NCI-H748 (cell line): ENCODE results near the gene TMEM89.

Experiments used
- DNase-seq: peaks from one replicate; lab custom pipeline; 2025; ENCODE audit not compliant: unreplicated experiment; lab: John Stamatoyannopoulos, UW

The TMEM89 gene

DNA sequence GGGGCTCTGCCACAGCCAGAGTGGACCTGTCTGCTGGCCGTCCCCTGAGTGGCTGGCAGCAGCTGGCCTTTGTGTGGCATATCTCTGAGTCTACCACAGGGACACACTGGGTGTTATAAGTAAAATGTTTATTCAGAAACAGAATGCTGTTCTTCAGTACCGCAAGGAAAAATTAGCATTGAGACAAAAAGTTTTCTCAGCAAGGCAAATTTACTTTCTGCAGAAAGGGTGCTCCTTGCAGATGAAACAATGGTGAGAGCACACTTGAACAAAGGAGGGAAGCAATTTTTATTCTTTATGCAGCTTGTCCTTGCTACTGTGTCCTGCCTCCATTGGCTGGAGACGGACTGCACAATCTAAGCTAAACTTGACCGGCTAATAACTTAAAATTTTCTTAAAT is 4.0 kb downstream of the TMEM89 start:
- no peak for DNase-seq

DNA sequence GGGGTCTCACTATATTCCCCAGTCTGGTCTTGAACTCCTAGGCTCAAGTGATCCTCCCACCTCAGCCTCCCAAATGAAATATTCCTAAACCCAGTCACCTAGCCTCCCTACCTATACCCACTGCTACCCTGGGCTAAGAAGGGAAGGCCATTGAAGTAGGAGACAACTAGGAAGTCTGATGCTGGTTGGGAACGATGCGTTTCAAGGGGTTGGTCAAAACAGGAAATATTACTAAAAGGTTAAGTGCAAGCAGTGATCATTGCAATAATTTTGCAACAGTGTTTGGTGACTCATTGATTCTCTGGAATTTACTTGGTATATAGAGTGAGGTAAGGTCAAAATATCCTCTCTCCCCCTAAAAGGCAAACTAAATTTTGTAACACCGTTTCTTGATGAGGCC is 7.5 kb downstream of the TMEM89 start:
- DNase-seq: no peak

DNA sequence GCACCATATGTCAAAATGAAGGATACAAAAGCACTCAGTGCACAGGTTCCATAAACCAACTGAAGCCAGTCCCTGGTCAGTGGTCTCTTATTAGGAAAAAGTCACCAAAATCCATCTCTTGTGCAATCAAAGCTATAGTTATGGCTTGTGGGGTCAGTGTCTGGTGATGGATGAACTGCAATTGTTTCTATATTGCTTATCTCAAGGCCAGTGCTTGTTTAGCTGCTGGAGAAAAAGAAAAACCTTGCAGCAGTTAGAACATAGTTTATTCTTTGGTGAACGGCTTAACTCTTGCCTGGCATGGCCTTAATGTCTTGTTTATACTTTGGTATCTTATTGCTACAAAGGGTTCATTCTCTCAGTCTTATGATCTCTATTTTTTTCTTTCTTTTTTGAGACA is 9.3 kb downstream of the TMEM89 start:
- DNase-seq: no peak

DNA sequence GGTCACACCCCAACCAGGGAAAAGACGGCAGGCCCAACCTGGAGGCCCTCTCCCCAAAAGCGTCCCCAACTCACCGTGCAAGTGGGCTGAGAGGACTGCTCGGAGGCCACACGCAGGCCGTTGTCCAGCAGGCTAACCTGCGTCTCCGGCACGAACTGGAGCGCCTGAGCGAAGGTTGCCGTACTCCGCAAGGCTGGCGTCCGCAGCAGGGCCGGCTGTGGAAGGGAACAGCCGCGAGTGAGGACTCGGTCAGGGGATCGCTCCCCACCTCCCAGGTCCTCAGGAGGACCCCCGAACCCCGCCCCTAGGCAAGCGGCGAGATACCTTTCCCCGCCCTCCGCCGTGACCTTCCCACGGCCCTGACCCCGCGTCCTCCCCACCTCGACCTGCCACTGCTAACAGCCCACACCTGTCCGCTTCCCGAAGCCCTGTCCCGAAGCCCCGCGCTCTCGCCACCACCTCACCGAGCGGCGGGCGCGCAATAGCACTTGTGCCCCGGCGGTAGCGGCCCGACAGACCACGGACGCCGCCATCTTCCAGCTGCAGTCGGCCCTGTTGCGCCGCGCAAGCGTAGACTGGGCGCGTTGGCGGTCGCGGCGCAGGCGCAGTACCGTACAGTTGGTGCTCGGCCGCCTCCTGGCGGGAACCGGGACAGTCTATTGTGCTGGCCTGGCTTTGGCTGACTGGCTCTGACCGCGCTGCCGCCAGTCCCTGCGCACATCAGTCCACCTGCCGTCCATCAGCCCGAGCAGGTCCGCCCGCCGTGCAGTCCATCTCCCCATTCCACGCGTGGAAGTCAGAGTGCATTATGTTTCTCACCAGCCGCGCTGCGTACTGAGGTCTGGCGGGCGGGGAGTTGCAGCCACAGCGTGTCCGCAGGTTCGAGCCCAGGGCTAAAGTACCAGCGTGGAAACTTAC is 12.2 kb downstream of the TMEM89 start, which contains the start of gene UQCRC1:
TSS of gene UQCRC1 (minus strand) at position 559 of the 918 bp plus-strand sequence. CDS start at position 533, 26 bp downstream.
- peak; percentile 89 for DNase-seq

DNA sequence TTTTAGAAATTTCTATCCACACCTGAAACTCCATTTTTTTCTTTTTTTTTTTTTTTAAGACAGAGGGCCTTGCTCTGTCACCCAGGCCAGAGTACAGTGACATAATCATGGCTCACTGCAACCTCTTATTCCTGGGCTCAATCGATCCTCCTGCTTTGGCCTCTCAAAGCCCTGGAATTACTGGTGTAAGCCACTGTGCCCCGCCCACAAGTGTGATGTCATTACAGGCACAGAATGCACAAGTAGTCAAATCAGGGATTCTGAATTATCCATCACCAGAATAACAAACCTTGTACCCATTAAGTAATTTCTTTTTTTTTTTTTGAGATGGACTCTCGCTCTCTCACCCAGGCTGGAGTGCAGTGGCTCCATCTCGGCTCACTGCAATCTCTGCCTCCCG is 14.1 kb downstream of the TMEM89 start:
- DNase-seq: no peak

DNA sequence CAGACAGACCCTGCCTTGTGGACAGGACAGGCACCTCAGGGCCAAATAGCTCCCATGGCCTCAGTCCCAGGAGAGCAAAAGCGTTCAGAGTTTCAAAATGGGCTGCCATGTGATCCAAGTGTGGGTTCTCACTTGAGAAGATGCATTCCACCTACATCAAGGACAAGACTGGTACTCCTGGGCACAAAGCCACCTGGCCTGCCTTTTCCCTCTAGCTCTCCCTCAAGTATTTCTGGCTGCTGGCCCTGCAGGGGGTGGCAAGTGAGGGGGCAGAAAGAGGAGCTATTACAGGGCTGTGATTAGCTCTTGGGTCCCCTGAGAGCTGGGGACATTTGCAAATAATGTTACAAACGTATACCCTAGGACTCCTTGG is 20.0 kb downstream of the TMEM89 start:
- no peak for DNase-seq

DNA sequence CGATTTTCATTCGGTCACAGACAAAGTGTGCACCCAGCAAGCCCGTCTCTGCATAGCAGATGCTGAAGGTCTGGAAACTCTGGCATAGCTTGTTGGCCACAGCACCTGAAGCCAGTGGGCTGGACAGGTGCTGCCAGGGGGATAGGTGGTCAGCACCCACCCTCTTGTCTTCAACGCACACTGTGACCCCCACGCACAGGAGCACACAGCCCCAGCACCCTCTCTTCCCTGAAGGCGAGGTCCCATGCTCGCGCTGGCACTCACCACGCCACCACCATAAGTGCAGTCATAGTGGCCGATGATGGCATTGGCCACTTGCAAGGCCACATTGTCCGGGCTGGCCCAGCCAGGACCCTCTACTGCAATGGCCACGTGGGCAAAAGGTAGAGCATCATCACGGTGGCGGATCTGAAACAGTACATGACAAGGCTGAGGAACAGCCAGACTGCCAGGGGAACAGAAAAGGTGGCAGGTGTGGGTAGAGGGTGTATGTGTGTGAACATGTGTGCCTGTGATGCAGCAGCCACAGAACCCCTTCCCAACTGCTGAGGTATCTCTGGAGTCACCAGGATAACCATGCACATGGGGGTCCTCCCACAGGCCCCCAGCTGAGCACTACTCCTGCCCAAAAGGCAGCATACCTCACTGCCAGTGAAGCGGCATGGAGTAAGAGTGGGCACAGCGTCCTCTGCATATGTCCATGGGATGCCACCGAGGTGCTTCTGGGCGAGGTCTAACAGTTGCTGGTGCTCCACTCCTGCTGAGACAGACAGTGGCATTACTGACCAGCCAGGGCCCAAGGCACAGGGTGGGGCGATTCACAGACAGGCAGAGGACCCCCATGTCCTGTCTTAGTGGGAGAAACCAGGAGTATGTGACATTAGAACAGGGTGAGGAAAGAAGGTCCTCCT is 20.6 kb downstream of the TMEM89 start:
- no peak for DNase-seq

DNA sequence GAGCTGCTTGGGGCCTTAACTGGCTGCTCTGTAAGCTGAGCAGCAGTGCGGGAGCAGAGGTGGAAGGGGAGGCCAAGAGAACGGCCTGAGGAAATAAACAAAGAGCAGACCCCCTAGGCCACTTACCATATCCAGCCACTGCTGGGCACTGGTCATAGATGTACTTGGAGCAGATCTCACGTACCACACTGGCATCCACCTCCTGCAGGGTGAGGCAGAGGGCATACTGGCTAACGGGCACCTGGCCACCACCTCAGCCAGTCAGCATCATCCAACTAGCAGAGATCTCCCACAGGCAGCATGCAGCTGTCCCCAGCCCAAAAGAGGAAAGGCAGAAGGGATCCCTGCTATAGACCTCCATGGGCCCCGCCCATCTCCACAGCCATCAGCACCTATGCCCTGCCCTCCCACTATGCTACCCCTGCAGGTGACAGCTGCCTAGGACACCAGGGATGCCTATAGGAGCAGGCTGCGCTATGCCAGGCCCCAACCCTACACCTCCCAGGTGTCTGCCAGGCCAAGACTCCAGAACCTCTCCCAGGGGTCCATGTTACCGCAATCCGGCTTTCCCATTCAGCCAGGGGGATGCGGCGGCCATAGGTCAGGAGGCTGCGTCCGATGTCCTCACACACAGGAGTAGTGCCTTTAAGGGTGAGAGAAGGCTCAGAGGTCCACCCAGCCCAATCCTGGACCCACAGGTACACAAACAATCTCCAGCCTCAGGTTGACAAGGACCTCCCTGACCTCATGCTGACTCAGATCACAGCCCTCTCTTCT is 21.9 kb downstream of the TMEM89 start:
- DNase-seq: no peak

DNA sequence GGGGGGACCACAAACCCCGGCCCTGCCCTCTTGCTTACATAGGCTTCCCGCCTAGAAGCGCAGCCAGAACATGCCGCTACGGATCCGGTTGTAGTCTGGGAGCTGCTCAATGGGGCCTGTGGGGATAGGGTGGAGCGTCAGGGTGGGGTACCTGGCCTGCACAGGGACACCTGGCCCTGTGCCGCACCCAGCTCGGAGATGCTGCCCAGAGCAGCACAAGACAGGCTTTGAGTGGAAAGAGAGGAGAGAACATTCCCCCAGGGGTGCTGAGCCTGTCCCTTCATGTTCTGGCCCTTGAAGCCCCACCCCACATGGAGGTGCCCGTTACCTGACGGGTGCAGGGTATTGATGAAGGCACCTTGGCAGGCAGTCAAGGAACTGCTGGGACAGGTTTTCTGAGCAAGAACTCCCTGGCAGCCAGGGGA is 22.5 kb downstream of the TMEM89 start:
- no peak for DNase-seq

DNA sequence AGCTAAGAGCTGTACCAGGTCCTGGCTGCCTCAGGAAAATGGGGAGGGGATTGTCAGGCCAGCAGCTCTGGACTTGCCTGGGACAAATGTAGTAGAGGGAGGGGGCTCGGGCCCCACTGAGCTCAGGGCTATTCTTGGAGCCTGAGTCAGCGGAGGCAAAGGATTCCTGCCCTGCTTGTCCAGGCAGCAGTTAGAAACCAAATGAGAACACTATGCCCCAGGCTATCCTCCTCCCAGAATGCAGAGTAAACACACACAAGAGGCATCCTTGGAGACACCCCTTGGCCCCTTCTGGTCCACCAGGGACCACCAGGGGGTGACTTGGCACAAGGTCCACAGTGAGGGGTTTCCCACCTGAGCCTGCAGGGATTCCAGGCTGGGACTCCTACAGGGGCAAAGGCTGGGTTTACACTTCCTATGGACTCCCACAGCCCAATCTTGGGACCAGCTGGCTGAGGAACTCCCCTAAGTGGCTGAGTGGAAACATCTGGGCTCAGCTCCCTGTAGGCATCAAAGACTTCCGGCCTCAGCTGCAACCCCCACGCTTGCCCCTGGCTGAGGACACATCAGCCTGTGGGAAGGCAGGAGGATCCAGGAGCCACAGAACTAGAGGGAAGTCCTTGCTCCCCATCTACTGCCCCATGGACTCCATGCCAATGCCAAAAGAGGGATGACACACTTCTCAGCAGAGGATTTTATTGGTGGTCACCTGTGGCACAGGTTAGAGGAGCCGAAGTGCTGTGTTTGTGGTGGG is 23.1 kb downstream of the TMEM89 start:
- no peak for DNase-seq

DNA sequence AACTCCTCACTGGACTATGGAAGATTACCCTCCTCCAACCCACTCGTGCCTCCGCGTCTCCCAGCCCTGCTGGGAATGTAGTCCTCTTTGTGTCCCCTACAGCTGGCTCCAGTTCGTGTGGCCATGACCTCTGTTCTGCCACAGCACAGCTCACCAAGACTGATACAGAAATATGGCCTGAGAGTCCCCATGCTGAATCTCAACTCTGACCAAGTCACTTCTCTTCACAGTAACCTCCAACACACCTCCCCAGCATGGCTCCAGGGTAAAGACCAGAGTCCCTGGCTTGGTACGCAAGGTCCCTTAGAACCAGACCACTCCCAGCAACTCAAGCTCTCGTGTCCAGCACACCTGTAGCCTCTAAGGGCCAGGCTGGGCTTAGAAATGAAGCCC is 24.2 kb downstream of the TMEM89 start:
- no peak for DNase-seq

DNA sequence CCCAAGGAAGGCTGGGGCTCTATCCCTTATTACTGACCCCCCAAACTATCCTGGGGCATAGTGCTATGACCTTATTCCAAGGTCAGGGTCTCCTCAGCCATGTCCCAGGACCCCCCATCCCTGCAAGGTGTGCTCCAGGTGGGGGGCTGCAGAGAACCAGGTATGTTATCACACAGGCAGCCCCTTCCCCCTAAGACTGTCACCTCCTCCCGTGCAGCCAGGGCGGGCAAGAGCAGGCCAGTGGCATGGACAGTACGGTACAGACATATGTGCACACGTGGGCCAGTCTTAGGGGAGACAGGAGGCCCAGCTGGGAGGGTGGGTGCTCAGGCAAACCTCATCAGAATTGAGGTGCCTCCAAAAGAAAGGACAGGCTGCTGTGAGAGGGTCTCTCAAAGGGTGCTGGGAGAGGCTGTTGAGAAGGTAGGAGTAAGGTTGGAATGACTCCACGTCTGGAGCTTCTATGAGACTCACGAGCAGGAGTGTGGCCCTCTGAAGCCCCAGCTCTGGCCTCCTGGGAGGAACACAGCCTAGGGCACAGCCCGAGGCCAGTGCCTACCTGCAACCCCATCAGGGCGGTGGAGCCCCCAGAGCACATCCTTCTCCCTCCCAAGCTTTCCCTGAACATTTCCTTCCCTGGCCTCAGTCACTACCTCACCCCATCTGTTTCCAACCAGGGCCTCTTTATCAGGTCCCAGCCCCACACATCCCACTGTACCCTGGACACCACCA is 24.7 kb downstream of the TMEM89 start:
- no peak for DNase-seq

DNA sequence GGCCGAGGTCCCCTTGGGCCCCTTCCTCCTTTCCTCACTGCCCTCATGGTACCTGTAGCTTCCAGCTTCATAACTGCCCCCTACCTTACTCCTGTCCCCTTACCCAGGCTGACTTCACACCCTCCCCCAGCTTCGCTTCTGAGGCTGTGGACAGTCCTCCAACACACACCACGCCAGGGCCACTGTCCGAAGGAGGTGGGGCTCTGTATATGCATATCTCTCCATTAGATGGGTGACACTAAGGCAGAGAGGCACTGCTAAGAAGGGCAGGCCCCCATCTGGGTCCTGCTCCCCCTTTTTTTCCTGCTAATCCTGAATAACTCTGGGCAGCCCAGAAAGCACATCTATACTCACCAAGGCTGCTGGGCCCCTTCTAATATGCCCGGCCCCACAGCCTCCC is 25.4 kb downstream of the TMEM89 start:
- DNase-seq: no peak

DNA sequence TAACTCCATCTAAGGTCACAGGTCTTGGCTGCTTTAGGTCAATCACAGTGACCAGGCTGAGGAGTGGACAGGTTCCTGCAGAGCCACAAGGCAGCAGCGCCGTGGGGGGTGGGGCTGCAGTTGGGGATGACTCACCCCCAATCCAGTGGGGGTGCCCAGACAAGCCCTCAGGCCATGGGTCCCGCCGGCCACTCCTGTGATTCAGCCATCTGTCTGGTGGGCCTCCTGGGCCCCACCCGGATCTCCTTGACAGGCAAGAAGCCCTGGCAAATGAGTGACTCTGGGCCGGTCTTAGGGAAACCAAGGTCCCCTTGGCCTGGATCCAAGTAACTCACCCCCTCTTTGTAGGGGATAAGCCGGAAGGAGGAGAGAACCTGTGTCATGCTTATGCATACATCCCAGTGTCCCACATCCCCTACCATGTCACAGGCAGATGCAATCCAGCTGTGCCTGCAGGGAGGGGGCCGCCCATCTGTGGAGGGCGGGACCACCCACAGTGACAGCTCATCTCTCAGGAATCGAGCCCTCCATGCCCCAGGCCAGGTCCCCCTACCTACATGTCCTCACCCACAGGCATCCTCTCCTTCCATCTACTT is 25.9 kb downstream of the TMEM89 start:
- DNase-seq: no peak

DNA sequence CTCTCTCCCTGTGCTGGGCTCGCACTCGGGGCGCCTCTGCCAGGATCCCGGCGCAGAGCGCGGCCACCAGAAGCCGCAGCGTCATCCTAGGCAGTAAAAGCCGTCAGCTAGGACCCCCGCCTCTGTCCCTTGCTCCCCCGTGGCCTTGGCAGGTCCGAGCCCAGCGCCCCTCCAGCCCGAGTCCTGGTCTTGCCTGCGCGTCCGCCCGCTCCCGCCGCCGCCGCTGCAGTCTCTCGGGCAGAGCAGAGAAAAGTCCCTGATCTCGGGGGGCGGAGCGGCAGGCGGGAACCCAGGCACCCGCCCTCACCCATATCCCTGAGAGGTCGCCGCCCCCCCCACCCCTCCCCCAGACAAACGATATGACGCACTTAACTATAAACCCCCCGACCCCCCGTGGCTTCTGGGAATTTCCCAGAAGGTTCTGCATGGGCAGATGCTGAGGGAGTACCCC is 26.5 kb downstream of the TMEM89 start, which contains the start of gene COL7A1:
TSS of gene COL7A1 (minus strand) at position 255 of the 451 bp plus-strand sequence. CDS start at position 85, 170 bp downstream.
- DNase-seq: peak; percentile 9

DNA sequence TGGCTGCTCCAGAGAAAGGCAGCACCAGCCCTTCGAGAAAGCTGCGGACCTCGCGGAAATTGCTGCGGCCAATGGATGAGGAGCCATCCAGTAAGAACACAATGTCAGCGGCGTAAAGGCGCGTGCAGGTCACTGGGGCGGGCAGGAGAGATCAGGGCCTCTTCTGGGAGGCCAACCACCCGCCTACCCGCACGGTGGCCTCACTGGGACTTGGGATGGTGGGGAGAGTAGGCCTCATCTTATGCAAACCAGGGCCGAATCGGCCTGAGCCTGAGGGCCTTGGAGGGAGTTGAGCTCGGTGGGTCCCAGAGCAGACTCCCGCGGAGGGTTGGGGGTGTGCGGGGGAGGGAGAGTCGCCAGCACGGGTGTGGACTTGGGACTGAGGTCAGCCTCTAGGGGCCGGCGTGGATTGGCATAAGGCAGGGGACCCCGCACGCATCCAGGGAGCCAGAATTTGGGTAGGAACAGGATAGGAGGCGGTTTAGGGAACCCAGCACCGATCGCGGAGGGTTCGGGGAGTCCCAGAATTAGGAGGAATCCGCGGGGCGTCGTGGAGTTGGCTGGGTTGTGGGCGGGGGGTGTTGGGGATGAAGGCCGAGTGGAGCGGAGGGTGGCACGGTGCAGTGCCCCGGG is 27.0 kb downstream of the TMEM89 start:
- DNase-seq: no peak

DNA sequence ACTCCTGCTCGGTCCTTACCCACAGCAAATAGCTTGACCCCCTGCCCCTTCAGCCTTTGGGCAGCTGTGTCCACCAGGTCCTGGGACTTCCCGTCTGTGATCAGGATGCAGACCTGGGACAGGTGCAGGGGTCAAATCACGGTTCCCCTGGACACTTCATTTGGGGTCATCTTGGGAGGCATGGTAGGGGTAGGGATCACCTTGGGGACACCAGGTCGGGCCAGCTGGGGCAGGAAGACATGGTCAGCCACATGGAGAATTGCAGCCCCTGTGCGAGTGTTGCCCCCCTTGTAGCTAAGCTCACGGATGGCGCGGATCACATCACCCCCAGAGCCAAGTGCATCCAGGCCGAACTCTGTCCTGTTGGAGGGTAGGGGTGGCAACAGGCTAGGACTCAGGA is 28.2 kb downstream of the TMEM89 start:
- no peak for DNase-seq

DNA sequence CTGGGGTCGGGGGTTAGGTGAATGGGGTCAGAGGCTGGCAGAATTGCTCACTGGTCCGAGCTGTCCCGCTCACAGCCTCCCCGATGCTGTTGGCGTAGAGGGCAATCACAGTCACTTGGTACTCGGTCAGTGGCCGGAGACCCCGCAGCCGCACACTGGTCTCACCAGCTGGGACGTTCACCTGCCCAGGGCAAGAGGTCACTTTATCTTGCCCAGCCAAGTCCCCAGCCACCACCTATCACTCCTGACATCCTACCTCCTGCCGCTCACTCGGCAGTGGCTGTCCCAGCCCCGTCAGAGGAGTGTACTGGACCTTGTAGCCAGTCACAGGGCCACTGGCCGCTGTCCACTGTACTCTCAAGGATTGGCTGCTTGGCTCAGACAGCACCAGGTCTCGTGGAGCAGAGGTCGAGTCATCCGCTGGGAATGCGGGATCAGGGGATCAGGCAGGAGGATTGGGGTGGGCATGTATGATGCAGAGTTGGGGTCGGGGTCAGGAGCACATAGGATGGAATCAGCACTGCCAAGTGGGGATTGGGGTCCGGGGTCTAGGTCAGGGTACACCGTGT is 29.0 kb downstream of the TMEM89 start:
- no peak for DNase-seq
